Measurements from ENCODE around the gene GTPBP2. TPM values are rescaled to one million over a fixed set of nuclear protein-coding genes. Genes with fewer than 3 reads are reported as not detected.

The GTPBP2 gene
- polyA plus RNA-seq, 1 donor (not counting 4 experiments of a cell fraction or from before 2014, with no cell fraction given): 59.5 TPM

- no peak for TF ChIP-seq CTCF (optimal IDR thresholded peaks at IDR 0.05 in 1 of 3, IDR thresholded peaks at IDR 0.05 in 1 of 3, conservative IDR thresholded peaks at IDR 0.05 in 1 of 3; ENCODE audit: extremely low read depth in 1 of 3, insufficient read depth in 2 of 3, low read length in 3 of 3)
- TF ChIP-seq EZH2 (IDR thresholded peaks at IDR 0.05; ENCODE audit: low read length): no peak
- no peak for FAIRE-seq
- Histone ChIP-seq H3K4me3 (ENCODE audit: control insufficient read depth in 2 of 3, extremely low read depth in 1 of 3, insufficient read depth in 2 of 3, low read depth in 1 of 3, low read length in 3 of 3) (no peak overlapping the region), H4K20me1 (ENCODE audit: control insufficient read depth, extremely low read depth, insufficient read depth, low read length) (no peaks in the 10 kb centered on the region), H3K79me2 (ENCODE audit: control insufficient read depth, insufficient read depth, low read length) (no peaks in the 10 kb centered on the region), H3K9me1 (ENCODE audit: control insufficient read depth, extremely low read depth, insufficient read depth, low read length) (peaks cover 2% of the 10 kb centered on the region), H3K36me3 (ENCODE audit: control insufficient read depth in 2 of 2, extremely low read depth in 1 of 2, insufficient read depth in 2 of 2, low read length in 2 of 2) (peaks cover 29 to 31% of the 10 kb centered on the region in 2 experiments), H3K27me3 (ENCODE audit: control insufficient read depth, extremely low read depth, insufficient read depth, low read length) (no peaks in the 10 kb centered on the region), H2AFZ (ENCODE audit: control insufficient read depth, low read length) (no peak overlapping the region), H3K9me3 (ENCODE audit: control insufficient read depth, low read depth, low read length) (no peaks in the 10 kb centered on the region), H3K4me2 (ENCODE audit: control insufficient read depth, extremely low read depth, insufficient read depth, low read depth, low read length) (no peak overlapping the region), H3K27ac (ENCODE audit: control insufficient read depth, insufficient read depth, low read length) (no peak overlapping the region), H3K4me1 (ENCODE audit: control insufficient read depth, extremely low read depth, insufficient read depth, low read length) (peaks cover 20% of the 10 kb centered on the region), H3K9ac (ENCODE audit: control insufficient read depth, extremely low read depth, insufficient read depth, low read length) (no peak overlapping the region)
- dilution Hi-C loops (cut with MboI; ENCODE audit: extremely low pct_ligation_motif_present, low sequenced_read_pairs): no loop called here
- no peak for DNase-seq (ENCODE audit: low read depth, low spot score)
Observed at GRCh38 chr6:43671011-43671800, 42.1 kb upstream of the GTPBP2 start.

DNA sequence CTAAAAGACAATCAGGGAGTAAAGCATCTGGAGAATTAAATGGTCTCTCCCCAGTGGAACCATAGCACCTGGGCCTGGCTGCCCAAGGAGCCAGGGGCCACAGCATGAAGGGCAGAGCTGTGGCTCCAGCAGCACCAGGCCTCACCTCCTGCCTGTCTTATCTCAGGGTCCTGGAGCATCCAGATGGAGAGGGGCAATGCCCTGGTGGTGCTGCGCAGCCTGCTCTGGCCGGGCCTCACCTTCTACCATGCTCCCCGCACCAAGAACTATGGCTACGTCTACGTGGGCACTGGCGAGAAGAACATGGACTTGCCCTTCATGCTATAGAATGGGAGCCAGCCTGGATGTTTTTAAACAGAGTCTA, 41.5 kb upstream of the GTPBP2 start:
- H3K27ac ChIP-seq (ENCODE audit: control insufficient read depth, insufficient read depth, low read length): no peak overlapping the region
- dilution Hi-C loops (cut with MboI; ENCODE audit: extremely low pct_ligation_motif_present, low sequenced_read_pairs): no loop called here
- no peak overlapping the region for H3K4me2 ChIP-seq (ENCODE audit: control insufficient read depth, extremely low read depth, insufficient read depth, low read depth, low read length)
- no peaks in the 10 kb centered on the region for H3K9me3 ChIP-seq (ENCODE audit: control insufficient read depth, low read depth, low read length)
- H3K9me1 ChIP-seq (ENCODE audit: control insufficient read depth, extremely low read depth, insufficient read depth, low read length): peaks cover 2% of the 10 kb centered on the region
- H3K4me3 ChIP-seq (ENCODE audit: control insufficient read depth in 2 of 3, extremely low read depth in 1 of 3, insufficient read depth in 2 of 3, low read depth in 1 of 3, low read length in 3 of 3): no peak overlapping the region
- H4K20me1 ChIP-seq (ENCODE audit: control insufficient read depth, extremely low read depth, insufficient read depth, low read length): no peaks in the 10 kb centered on the region
- TF ChIP-seq EZH2 (IDR thresholded peaks at IDR 0.05; ENCODE audit: low read length) (no peak), CTCF (optimal IDR thresholded peaks at IDR 0.05 in 1 of 3, IDR thresholded peaks at IDR 0.05 in 1 of 3, conservative IDR thresholded peaks at IDR 0.05 in 1 of 3; ENCODE audit: extremely low read depth in 1 of 3, insufficient read depth in 2 of 3, low read length in 3 of 3) (no peak)
- peaks cover 29 to 31% of the 10 kb centered on the region in 2 experiments for H3K36me3 ChIP-seq (ENCODE audit: control insufficient read depth in 2 of 2, extremely low read depth in 1 of 2, insufficient read depth in 2 of 2, low read length in 2 of 2)
- FAIRE-seq: no peak
- H3K27me3 ChIP-seq (ENCODE audit: control insufficient read depth, extremely low read depth, insufficient read depth, low read length): no peaks in the 10 kb centered on the region
- no peak overlapping the region for H3K9ac ChIP-seq (ENCODE audit: control insufficient read depth, extremely low read depth, insufficient read depth, low read length)
- H3K79me2 ChIP-seq (ENCODE audit: control insufficient read depth, insufficient read depth, low read length): no peaks in the 10 kb centered on the region
- no peak overlapping the region for H2AFZ ChIP-seq (ENCODE audit: control insufficient read depth, low read length)
- no peak for DNase-seq (ENCODE audit: low read depth, low spot score)
- peaks cover 20% of the 10 kb centered on the region for H3K4me1 ChIP-seq (ENCODE audit: control insufficient read depth, extremely low read depth, insufficient read depth, low read length)

All from keratinocyte (primary cell).